ENCODE measurements around the gene ENHO. TPM values are rescaled to one million over a fixed set of nuclear protein-coding genes. Genes with fewer than 3 reads are reported as not detected.

ENHO gene
- 1 to 10 TPM; 1.5 to 2.7 (median 2.1) TPM for total RNA-seq
- long read RNA-seq, result 0 reads

- Histone ChIP-seq H3K27ac (peak within 1 kb of the TSS in 1 of 3 donors; percentile 37), H3K36me3 (no peaks in the 10 kb centered on the region), H3K9me3 (no peaks in the 10 kb centered on the region), H3K4me1 (peaks cover 0 to 9% (median 2%) of the 10 kb centered on the region in 4 donors), H3K4me3 (peak within 1 kb of the TSS; percentile 29 to 46 (median 33)), H3K27me3 (no peaks in the 10 kb centered on the region)
- intact Hi-C loops (cut with DNase I), result no loop called here
- ATAC-seq, result peak; percentile 97 to 99 (median 98)
- WGBS (ENCODE audit: insufficient coverage, low coverage, low lambda C conversion rate, missing lambda C conversion rate), result 20% methylated on average over 5 of the region's 63 CpGs
- peak; percentile 89 to 92 (median 90) for DNase-seq
- TF ChIP-seq POLR2A (IDR thresholded peaks at IDR 0.05) (no peak), CTCF (IDR thresholded peaks at IDR 0.05) (peak in 1 of 4 donors; percentile 6)
Measured at GRCh38 chr9:34522971-34523797, at the start of gene ENHO. Gene ENHO (minus strand): TSS chr9:34522990. CDS start chr9:34521695, 1,295 bp downstream.

DNA sequence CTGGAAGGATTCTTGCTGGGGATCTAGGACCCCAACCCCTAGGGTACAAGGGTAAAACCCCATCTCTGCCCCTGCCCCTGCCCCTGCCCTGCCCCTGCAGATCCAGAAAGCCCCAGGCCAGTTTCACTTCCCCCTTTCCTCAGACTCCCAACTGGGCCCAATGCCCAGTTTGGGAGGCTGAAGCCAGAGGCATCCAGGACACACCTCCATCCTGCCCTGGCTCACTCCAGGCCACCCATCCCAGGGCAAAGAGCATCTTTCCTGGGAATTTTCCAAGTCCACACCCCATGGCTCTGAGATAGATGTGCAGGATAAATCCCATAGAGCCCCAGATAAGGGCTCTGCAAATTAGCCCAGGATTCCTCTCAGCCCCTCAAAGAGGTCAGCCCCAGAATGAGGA, 49.3 kb upstream of the ENHO start:
- intact Hi-C loops (cut with DNase I), result no loop called here
- H3K4me3 ChIP-seq, result no peak overlapping the region
- peaks cover 0 to 3% (median 1%) of the 10 kb centered on the region in 4 donors for H3K4me1 ChIP-seq
- peak; percentile 81 to 86 (median 82) for DNase-seq
- H3K27me3 ChIP-seq, result no peaks in the 10 kb centered on the region
- peak; percentile 90 to 96 (median 94) for ATAC-seq
- H3K36me3 ChIP-seq, result no peaks in the 10 kb centered on the region
- no peaks in the 10 kb centered on the region for H3K9me3 ChIP-seq
- H3K27ac ChIP-seq, result no peak overlapping the region
- no peak for TF ChIP-seq CTCF (IDR thresholded peaks at IDR 0.05)
- TF ChIP-seq POLR2A (IDR thresholded peaks at IDR 0.05), result no peak

- peak in 1 of 4 donors; percentile 5 for ATAC-seq
- no peaks in the 10 kb centered on the region for H3K27me3 ChIP-seq
- WGBS (ENCODE audit: insufficient coverage, low coverage, low lambda C conversion rate, missing lambda C conversion rate), result 20% methylated on average over 1 of the region's 12 CpGs
- no peak for TF ChIP-seq POLR2A (IDR thresholded peaks at IDR 0.05)
- no peak for TF ChIP-seq CTCF (IDR thresholded peaks at IDR 0.05)
- no peaks in the 10 kb centered on the region for H3K36me3 ChIP-seq
- intact Hi-C loops (cut with DNase I), result no loop called here
- no peaks in the 10 kb centered on the region for H3K9me3 ChIP-seq
- no peak overlapping the region for H3K4me3 ChIP-seq
- no peak overlapping the region for H3K27ac ChIP-seq
- no peak for DNase-seq
- H3K4me1 ChIP-seq, result peaks cover 0 to 3% (median 1%) of the 10 kb centered on the region in 4 donors
Measured at GRCh38 chr9:34571481-34571810, 48.7 kb upstream of the ENHO start.

GRCh38 chr9:34570809-34571480, 48.2 kb upstream of the ENHO start:
- no peak for TF ChIP-seq POLR2A (IDR thresholded peaks at IDR 0.05)
- TF ChIP-seq CTCF (IDR thresholded peaks at IDR 0.05), result no peak
- WGBS (ENCODE audit: insufficient coverage, low coverage, low lambda C conversion rate, missing lambda C conversion rate), result 94% methylated on average over 3 of the region's 7 CpGs

More at GRCh38 chr9:34570809-34571480, 48.2 kb upstream of the ENHO start:
- H3K9me3 ChIP-seq, result no peaks in the 10 kb centered on the region
- H3K4me3 ChIP-seq, result no peak overlapping the region
- no peak overlapping the region for H3K27ac ChIP-seq
- no peak for DNase-seq
- intact Hi-C loops (cut with DNase I), result no loop called here
- no peaks in the 10 kb centered on the region for H3K36me3 ChIP-seq
- ATAC-seq, result no peak
- peaks cover 0 to 3% (median 1%) of the 10 kb centered on the region in 4 donors for H3K4me1 ChIP-seq
- no peaks in the 10 kb centered on the region for H3K27me3 ChIP-seq
